GM13977 (cell line): ENCODE results near the gene CELF6.

Source experiments
- DNase-seq: peaks from one replicate; pipeline ENCODE4 v3.0.0; 2012; ENCODE audit warnings: low spot score
- CTCF ChIP-seq: IDR thresholded peaks from 2 replicates; pipeline ENCODE4 v1.5.1; 2012; ENCODE audit warnings: mild to moderate bottlenecking, control low read depth; ENCODE audit not compliant: insufficient read depth; ENCODE audit errors: extremely low read depth, missing control alignments
- in situ Hi-C: fragments of 300-500 bp; cut with MboI; formaldehyde crosslinking; loops from one replicate; pipeline ENCODE4 v1.12.0; 2022; ENCODE audit warnings: low sequenced_read_pairs, low pct_unique_long_range_greater_than_20kb, mixed read lengths, inconsistent platforms; ENCODE audit not compliant: unreplicated experiment

CELF6 gene

GRCh38 chr15:72341361-72341760, 21.4 kb upstream of the CELF6 start:
- DNase-seq, result no peak
- no peak for TF ChIP-seq CTCF

GRCh38 chr15:72340366-72340765, 20.4 kb upstream of the CELF6 start:
- in situ Hi-C loops, result no loop called here
- no peak for DNase-seq
- TF ChIP-seq CTCF, result no peak

More at GRCh38 chr15:72341361-72341760, 21.4 kb upstream of the CELF6 start:
- in situ Hi-C loops, result no loop called here

- no peak for TF ChIP-seq CTCF
- in situ Hi-C loops, result no loop called here
- no peak for DNase-seq
Measured at GRCh38 chr15:72339777-72340177, 19.8 kb upstream of the CELF6 start.

- no peak for DNase-seq
- TF ChIP-seq CTCF, result no peak
- in situ Hi-C loops, result no loop called here
Measured at GRCh38 chr15:72338617-72339321, 18.8 kb upstream of the CELF6 start.

- DNase-seq, result no peak
- TF ChIP-seq CTCF, result no peak
- in situ Hi-C loops, result no loop called here
Measured at GRCh38 chr15:72338148-72338547, 18.2 kb upstream of the CELF6 start.

GRCh38 chr15:72334842-72335241, 14.9 kb upstream of the CELF6 start:
- no peak for DNase-seq
- TF ChIP-seq CTCF, result no peak
- in situ Hi-C loops, result no loop called here
